ENCODE data around the gene PLCL2.

DNA sequence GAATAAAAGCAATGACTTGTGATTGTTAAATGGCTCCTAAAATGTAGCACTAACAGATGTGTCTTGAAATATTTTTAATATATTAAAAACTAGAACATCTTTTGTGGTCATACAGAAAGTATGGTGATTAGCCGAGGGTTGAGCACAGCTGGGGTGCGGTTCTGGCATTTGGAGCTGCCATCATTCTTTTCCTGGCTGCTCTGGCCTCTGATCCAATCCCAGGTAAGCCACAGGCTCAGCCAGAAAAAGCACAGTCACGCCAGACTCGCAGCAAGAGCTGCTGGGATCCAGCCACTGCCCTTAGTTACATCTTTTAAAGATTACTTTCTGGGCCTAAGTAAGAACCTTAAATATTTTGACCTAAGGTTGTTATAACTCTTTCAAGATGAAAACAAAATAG lies 196.8 kb downstream of the PLCL2 start:
- no peak for TF ChIP-seq POLR2A (IDR thresholded peaks at IDR 0.05)
- TF ChIP-seq, protein P1, sequence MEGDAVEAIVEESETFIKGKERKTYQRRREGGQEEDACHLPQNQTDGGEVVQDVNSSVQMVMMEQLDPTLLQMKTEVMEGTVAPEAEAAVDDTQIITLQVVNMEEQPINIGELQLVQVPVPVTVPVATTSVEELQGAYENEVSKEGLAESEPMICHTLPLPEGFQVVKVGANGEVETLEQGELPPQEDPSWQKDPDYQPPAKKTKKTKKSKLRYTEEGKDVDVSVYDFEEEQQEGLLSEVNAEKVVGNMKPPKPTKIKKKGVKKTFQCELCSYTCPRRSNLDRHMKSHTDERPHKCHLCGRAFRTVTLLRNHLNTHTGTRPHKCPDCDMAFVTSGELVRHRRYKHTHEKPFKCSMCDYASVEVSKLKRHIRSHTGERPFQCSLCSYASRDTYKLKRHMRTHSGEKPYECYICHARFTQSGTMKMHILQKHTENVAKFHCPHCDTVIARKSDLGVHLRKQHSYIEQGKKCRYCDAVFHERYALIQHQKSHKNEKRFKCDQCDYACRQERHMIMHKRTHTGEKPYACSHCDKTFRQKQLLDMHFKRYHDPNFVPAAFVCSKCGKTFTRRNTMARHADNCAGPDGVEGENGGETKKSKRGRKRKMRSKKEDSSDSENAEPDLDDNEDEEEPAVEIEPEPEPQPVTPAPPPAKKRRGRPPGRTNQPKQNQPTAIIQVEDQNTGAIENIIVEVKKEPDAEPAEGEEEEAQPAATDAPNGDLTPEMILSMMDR (IDR thresholded peaks at IDR 0.05), result no peak
